ENCODE measurements around the gene PCNX2. TPM values are rescaled to one million over a fixed set of nuclear protein-coding genes. Genes with fewer than 3 reads are reported as not detected.

PCNX2 gene
- total RNA-seq, 1 experiment from 2014 or later: 15.3 TPM

DNA sequence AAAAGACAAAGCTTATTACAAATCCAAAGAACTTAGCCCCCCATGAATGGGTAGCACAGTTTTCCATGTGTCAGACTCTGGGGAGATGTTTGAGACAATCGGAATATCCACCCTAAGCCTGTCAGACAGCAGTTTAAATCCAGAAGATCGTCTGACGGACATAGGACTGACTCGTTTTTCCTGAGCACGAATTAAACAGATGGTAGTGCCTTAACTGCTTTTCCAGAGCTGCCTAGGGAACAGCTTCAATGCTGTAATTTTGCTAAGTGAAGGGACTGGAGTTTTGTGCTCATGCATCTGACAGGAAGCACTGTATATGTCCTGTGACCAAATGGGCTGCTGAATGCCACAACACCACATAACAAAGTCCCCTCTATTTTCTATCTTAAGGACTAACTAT, 48.6 kb downstream of the PCNX2 start:
- no peaks in the 10 kb centered on the region for H3K79me2 ChIP-seq (ENCODE audit: insufficient read depth, low read length)
- ATAC-seq (no peak), DNase-seq (ENCODE audit: low read depth, low spot score) (no peak)
- no TSS peak for BruUV-seq (replicated peaks)
- H3K4me1 ChIP-seq (ENCODE audit: control insufficient read depth in 1 of 2, insufficient read depth in 2 of 2, low read length in 2 of 2): peaks cover 3 to 12% of the 10 kb centered on the region in 2 experiments; a peak in 1 of 4 replicates
- H3K9ac ChIP-seq (ENCODE audit: low read length): no peak overlapping the region
- no peaks in the 10 kb centered on the region for H4K20me1 ChIP-seq (ENCODE audit: insufficient read depth)
- intact Hi-C loops (cut with micrococcal nuclease): no loop called here
- H3K4me2 ChIP-seq (ENCODE audit: low read length): no peak overlapping the region
- no peak overlapping the region for H3K27ac ChIP-seq (ENCODE audit: low read depth, low read length)
- CTCF ChIA-PET: no interaction called here
- H3K36me3 ChIP-seq (ENCODE audit: control insufficient read depth in 1 of 2, insufficient read depth in 2 of 2, low read length in 2 of 2): peaks cover 2 to 7% of the 10 kb centered on the region in 2 experiments; a peak in 2 of 4 replicates
- no peak overlapping the region for H3K4me3 ChIP-seq (replicated peaks in 1 of 2; ENCODE audit: low read depth in 1 of 2, low read length in 2 of 2)
- H2AFZ ChIP-seq (ENCODE audit: low read depth, low read length, poor library complexity, severe bottlenecking): no peak overlapping the region
- H3K9me2 ChIP-seq (ENCODE audit: insufficient read depth): no peaks in the 10 kb centered on the region
- no peaks in the 10 kb centered on the region for H3K27me3 ChIP-seq (ENCODE audit: insufficient read depth, low read length)
- POLR2A ChIA-PET: no interaction called here
- H3K9me3 ChIP-seq (ENCODE audit: control insufficient read depth in 1 of 2, insufficient read depth in 1 of 2, low read depth in 1 of 2, low read length in 2 of 2): no peaks in the 10 kb centered on the region
- TF ChIP-seq ZFX (IDR thresholded peaks at IDR 0.05): no peak
- no peak for TF ChIP-seq SP1 (IDR thresholded peaks at IDR 0.05; ENCODE audit: low read depth)
- no peak for TF ChIP-seq POLR2A (IDR thresholded peaks at IDR 0.05; ENCODE audit: borderline replicate concordance, extremely low read depth, insufficient read depth, insufficient read length)
- no peak for TF ChIP-seq ATF3 (IDR thresholded peaks at IDR 0.05)
- TF ChIP-seq TCF7L2 (IDR thresholded peaks at IDR 0.05; ENCODE audit: borderline replicate concordance, extremely low read depth, insufficient read depth, insufficient read length): no peak
- TF ChIP-seq EGR1 (IDR thresholded peaks at IDR 0.05; ENCODE audit: low read depth): no peak
- no peak for TF ChIP-seq POLR2AphosphoS5 (IDR thresholded peaks at IDR 0.05; ENCODE audit: low read depth, low read length)
- TF ChIP-seq ZNF274 (IDR thresholded peaks at IDR 0.05; ENCODE audit: low read depth, low read length): no peak
- no peak for TF ChIP-seq ZBTB33 (IDR thresholded peaks at IDR 0.05; ENCODE audit: extremely low read depth, insufficient replicate concordance, low read length)
- no peak for TF ChIP-seq RAD21 (IDR thresholded peaks at IDR 0.05; ENCODE audit: low read depth)
- TF ChIP-seq EZH2 (IDR thresholded peaks at IDR 0.05): no peak
- no peak for TF ChIP-seq CEBPB (IDR thresholded peaks at IDR 0.05; ENCODE audit: low read depth)
- RAD21 ChIA-PET (ENCODE audit: low non-redundant PET in 1 of 2, low total read pairs in 2 of 2, uncharacterized antibody in 2 of 2, unreplicated experiment in 2 of 2): no interaction called here

Measured in HCT116 (cell line).